Central memory CD4-positive, alpha-beta T cell (primary cell): ENCODE data around the gene MYZAP.

ENCODE experiments used
- DNase-seq: peaks from one replicate; pipeline ENCODE4 v3.0.0; 2022

MYZAP gene

DNA sequence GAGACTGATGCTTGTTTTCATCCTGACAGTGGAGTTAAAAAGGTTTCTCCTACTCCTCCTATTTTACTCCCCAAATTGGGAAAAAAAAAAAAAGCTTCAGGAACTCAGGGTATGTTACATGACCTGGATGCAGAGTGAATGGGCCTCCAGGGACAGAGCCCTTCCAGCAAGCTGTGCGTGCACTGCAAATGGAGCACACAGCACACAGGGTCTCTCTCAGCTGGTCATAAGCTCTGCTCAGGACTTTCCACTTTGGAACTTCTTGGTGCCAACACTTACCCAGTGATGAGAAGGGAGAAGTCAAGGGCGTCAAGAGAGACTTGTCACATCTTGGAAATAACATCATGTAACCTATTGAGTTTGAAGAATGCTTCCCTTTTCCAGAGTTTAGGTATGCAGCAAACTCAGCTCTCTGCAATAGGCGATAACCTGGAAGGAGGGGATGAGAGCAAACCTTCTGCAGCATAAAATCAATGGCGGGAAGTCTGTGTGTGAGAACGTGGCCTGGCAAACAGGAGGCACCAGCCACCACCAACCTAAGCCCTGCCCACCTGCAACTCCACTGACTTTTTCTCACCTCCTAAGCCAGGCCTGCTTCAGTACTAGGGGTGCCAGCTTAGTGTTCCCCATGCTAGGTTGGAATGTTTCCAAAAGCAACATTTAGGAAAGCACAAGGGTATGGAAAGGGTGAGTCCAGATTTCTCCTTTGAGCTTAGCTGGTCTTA, 39.8 kb downstream of the MYZAP start:
- DNase-seq: no peak

DNA sequence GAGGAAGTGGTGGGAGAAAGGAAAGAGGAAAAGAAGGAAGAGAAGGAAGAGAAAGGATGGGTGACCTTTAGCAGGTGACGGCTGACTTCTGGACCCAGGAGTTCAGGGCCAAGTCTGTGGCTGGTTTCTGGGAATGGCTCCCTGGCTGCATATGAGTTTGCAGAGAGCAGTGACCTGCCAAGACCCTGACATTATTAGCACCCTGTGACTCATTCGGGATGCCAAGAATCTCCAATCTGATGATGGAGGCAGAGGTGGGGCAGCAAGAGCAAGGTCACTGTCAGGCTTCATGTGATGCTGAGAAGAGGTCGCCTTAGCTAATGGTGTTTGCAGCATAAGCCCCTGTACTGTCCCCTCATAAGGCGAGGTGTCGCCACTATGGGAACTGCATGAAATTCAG, 42.6 kb downstream of the MYZAP start:
- no peak for DNase-seq

DNA sequence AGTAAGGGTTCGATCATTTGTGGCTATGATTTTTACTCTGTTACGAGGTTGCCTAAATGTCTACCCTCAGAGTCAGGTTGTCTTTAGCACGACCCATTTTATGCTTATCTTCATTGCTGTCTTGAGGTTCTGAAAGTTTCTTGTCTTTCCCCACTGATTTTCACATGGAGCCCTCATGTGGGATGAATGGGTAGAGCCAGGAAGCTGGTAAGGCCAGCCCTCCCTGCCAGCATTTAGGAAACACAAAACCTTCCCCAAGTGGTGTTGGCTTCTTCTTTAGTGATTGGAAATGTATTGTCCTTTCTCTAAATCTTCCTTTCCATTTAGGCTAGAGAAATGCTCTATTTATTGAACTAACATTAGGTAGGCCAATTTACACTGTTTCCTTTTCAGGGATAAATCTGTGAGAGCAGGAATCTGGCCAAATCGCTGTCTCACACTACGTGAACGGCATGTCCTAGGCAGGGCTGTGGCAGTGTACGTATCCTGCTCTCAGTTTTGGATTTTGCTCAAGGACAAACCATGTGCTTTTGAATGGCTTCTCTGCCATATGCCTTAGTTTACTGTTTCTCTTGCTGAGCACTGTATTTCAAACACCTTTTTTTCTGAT, 43.7 kb downstream of the MYZAP start:
- no peak for DNase-seq

DNA sequence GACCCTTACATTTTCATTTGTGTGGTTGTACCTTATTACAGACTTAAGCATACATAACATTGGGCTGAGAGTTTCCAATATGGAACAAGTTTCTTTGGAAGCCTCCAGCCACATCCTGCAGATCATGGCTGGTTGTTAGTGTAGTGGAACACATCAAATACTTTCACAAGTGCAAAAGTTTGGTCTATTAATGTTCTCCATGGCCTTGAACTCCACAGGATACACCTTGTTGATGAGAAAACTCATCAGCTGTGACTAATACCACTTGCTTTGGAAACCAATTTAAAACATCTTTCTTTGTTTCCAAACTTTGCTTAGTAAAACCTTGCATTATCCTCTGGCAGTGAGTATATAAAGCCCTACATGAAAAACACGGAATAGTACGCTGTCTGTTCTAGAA, 46.1 kb downstream of the MYZAP start:
- no peak for DNase-seq

DNA sequence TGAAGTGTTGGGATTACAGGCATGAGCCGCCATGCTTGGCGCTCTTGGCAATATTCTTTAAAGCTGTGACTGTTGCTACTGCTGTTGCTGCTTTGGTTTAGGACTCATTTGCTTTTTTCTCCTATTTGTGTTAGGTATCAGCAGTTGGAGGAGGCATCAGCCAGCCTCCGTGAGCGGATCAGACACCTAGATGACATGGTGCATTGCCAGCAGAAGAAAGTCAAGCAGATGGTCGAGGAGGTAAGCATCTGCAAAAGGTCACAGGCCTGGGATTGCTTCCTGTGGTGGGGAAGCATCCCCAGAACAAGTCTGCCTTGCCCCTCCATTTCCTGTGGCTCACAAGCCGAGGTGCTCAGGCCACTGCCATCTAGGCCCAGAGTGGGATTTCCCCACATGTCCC, 47.6 kb downstream of the MYZAP start:
- no peak for DNase-seq

DNA sequence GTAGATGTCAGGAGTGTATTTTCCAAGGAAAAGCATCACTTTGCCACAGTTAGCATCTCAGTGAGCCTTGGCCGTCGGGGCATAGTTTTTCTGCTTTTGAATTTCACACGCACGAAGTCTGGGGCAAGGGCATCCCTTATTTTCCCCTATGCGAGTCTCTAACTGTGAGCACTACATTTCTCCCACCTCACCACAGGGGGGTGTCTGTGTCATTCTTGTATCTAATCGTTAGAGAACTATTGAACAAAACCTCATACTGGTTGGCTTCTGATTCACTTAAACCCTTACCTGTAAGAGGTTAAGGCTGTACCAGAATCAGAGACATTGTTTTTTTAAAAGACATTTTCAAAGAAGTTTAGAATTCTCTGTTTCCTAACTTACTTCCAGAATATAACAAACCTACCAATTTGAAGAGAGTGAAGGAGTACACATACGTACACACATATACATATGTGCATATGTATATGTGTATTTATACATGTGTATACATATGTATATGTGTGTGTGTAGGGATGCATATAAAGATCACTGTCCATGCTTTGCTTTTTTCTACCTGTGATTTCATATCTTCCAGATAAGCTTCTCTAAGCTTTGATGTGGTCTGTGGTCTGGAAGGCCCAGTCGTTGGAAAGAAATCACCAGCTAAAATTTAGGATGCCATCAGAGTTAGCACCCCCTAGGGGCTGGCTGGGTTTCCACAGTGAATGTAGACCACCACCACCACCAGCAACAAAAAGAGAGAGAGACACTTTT, 49.4 kb downstream of the MYZAP start:
- no peak for DNase-seq

DNA sequence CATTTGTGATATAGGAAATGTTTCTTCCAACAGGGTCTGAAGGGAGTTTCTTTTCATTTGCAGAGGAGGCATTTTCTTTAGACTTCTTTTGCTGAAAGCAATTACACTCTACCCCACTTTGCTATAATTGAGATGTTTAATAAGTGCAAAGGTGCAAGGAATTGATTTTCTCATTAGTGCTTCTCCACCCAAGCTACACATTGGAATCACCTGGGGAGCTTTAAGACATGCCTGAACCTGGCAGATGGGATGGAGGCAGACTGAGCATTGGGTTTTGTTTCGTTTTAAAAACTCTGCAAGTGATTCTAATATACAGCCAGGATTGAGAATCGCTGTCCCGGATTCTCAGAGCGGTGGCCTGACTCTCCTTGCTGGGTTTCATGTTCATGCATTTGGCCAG, 52.1 kb downstream of the MYZAP start:
- no peak for DNase-seq

DNA sequence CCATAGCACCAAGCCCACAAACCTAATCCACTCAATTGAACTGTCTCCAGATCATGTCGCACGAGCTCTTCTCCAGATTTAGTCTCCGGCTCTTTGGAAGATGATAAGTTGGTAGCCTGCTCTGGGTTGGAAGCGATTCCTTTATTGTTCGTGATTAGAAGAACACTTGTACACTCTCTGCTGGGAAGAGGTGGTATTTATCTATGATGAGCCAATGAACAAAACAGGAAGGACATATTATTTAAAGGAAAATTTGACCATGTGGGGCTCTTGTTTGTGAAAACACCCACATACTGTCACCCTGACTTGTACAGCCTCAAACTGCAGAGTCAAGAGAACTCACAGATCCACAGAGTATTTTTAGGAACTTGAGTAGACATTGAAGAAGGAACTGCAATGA, 54.4 kb downstream of the MYZAP start:
- DNase-seq: no peak

DNA sequence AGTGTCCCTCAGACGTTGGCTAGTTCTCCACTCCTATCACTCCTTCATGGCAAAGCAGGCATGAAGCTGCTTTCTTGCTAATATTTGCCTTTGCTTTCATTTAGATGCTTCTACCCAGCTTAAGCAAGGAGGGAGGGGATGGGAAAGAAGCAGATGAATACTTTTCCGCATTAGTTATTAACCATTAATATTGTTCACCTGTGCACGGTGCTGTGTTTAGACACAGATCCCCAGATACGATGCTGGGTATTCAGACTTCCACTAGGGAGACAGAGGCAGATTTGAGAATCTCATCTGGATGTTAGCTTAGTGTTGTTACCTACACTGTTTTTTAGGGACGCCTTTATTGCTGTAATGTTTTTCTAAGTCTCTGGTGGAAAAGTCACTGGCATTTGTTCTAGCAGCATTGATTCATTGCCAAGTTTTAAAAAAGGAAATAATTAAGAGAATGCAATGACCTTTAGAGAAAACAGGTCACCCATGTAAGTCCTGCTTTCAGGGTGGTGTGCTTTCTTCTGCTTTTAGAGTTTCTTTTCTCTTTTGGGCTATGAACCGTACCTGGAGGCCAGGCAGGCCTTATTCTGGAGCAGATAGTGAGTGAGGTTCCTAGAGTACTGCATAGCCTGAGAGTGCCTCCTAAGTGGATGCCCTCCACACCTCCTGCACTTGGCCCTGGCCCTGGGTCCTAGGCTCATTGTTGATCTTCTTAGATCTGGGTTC, 55.5 kb downstream of the MYZAP start:
- no peak for DNase-seq

DNA sequence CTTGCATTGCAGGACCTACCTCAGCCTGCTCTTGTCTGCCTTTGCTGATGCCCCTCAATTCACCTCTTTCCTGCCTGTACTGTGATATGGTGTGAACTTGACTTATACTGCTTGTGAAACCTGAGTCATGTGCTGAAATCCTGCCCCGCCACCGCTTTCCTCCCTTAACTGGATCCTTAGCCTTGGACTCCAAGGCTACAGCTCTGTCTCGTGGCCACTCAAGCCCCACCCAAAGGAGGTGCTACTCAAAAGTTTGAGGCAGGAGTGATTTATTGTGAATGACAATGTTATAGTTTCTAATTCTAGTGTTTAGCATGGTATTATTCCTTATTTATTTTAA, 56.1 kb downstream of the MYZAP start:
- no peak for DNase-seq

DNA sequence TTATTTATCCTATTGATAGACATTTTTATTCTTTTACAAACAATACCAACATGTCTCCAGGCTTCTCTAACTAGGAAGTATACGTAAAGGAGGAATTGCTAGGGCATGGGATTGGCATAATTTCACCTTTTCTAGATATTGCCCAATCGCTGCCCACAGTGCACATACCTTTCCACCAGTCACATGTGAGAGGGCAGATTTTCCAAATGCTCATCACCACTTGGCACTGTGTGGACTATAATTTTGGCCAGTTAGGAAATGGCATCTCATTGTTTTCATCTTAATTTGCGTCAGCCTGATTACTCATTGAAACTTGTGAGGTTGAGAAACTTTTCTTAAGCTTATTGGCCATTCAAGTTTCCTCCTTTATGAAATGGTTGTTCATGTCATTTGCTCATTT, 57.4 kb downstream of the MYZAP start:
- DNase-seq: no peak

DNA sequence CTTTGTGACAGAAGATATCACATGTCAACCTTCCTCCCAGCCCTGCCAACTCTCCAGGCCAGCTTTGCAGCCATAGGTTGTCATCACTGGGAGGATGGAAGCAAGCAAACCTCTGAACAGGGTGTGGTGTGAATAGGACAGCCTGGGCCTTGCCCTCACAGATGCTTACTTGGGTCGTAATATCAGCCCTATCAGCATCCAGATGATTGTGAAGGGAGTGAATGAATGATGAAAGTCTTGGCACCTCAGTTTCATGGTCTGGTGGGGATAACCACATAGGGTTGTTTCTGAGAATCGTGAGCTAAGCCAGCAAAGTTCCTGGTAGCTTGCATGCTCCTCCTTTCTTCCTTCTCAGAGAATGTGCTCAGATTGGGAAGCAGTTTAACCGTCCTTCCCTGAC, 59.7 kb downstream of the MYZAP start:
- DNase-seq: no peak

DNA sequence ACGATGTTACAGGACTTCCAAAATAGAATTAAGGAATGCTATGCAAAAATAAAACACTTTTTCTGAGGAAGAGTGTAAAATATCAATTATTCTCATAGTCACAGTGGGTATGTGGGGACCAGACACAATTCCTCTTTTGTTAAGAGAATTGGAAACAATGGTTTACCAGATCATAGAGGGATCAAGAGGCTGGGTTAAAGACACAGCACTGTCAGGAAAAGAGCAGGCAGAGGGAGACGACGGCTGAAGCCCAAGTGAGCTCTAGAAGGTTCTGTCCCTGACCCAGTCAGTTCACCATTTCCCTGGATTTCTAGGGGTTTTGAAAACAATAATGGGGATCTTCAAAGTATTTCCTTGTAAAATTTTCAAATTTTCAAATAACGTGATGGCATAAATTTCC, 60.8 kb downstream of the MYZAP start:
- no peak for DNase-seq

DNA sequence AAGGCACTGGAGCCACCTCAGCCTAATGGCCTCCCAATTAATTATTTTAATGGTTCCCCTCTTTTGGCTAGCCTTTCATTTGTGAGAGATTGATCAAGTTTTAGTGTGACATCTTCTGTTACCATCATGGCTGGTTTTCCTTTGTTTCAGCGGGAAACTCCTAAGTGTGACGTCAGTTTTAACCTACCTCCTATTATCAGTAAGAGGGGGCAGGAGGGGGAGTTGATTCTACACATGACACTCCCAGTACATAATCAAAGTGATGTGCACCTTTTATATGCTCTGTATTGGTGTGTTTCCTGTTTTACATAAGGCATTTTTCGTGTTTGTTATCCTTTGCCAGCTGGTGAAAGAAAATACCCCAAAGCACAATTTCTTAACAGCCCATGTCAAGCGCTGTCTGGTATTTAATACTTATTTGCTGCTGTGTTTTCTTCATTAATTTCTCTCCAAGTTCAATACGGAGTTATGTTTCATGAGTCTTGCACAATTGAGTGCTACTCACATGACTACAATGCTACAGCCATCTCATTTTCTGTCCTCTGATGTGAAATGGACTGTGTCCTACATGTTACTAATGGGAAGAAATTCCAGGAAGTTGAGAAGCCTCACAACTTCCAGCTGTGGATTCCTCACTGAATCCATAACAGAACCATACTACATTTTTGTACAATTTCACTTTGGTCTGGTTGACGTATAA, 62.6 kb downstream of the MYZAP start:
- no peak for DNase-seq

DNA sequence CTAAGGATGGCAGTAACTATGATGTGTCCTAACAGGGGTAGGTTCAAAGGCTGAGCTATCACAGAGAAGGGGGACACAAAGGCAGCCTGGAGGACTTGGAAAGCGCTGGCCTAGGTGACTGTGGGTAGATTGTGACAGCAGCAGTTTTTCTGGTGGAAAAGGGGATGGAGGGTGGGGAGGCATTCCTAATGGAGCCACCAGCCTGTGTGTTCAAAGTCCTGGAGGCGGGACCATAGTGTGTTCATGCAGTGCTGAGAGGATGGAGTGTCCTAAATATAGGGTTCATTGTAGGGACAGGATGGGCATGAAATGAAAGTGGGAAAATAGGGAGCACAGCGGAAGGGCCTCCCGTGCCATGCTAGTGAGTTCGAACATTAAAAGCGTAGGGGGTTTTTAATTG, 63.3 kb downstream of the MYZAP start:
- DNase-seq: no peak

DNA sequence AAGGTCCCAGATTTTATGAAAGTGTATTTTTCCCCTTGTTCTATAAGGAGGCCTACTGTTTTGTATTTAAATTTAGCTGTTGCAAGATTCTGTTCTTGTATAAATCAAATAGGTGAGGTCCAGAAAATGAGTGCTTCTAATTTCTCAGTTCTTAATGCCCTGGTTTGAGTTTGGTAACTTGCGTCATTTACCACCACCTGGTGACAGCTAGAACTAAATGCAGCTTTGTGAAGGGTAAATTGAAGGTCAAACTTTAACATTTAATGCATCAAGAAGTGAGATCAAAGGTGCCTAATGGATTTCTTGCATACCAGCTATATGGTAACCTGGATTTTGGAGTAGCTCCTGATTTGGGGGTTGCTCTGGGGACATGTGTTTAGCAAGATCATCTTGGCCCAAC, 64.1 kb downstream of the MYZAP start:
- no peak for DNase-seq

DNA sequence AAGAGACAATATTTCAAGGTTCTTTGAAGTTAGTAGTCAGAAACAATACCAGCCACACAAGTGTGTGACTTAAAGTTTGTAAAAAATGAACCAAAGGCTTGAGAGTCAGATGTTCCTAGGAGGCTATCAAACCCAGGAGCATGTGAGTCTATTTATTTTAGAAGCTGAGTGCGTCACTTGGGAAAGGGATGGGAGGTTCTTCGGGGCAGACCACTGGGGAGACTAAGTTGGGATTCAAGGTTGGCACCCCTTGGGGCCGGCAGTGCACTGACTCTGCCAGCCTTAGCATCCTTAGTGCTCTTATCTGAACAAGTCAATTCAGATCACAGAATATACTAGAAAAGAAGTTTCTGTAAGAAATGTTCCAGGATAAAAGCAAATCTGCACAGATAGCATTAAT, 64.7 kb downstream of the MYZAP start:
- DNase-seq: no peak

DNA sequence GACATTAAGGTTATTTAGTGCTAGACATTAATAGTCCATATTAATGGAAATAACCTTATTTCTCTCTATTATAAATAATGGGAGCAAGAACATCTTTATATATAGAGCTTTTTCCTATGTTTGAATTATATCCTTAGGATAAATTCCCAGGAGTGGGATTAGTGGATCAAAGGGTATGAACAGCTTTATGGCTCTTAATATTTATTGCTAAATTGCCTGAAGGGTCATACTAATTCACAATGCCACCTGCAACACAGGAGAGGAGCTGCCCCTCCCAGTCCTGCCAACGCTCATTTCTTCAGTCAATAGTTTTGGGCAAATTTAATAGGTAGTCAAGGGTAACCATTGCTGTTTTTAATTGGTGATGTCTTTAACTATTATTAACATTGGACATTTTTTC, 65.9 kb downstream of the MYZAP start:
- no peak for DNase-seq

DNA sequence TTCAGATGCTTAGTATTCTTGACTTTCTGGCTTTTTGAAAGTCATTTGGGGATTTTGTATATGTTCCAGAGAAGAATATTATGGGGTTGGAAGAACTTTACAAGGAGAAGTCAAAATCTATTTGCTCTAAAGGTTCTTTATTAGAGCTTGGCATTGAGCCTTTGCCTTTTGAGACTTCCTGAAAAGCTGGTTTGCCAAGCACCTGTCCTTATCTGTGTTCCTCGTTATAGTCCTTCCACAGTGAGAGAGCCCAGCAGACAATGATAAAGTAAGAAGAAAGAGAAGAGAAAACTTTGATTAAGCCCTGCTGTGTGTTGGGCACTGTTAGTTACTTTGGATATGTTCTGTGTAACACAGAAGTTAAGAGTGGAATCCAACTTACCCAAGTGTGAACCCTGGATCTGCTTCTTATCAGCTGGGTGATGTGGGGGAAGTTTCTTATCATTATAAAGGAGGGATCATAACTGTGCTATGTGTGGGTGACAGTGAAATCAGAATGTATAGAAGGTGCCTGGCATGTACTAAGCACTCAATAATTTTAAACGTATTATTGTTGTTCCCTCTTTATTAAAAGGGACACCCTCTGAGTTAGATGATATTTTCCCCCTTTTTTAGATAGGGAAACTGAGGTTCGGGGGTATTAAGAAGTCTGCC, 70.5 kb downstream of the MYZAP start:
- no peak for DNase-seq

DNA sequence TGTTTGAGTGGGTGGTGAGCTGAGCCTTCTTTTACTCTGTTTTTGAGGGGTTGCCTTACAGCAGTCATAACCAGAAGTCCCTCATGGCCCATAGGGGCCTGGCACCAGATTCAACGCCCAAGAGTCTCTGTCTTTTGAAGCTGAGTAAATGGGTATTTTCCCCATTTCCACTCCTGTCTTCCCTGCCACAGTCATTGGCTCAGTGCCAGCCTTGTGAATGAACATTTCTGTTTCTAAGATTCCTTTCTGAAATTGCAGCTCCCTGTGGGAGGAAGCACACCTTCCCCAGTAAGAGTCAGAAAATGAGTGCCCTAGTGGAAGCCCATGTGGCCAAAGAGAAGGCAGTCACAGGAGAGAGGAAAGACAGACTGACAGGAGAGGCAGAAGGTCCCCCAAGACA, 71.1 kb downstream of the MYZAP start:
- DNase-seq: no peak

DNA sequence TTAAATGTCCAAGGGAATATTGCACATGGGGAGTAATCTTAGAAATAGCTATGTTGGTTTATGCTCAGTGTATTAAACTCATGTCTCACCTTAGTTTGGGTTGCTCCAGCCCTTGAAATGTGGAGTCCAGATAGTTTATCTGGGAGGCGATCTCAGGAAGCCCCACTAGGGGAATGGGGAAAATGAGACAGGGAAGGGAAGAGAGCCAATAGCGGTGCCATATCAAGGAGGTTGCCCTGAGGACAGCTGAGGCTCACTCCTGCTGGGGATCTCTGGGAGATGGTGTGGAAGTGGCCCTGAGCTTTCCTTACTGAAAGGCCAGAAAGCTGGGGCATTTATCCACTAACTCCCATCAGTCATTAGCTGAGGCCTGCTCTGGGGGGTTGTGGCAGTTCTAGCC, 71.6 kb downstream of the MYZAP start:
- DNase-seq: no peak

DNA sequence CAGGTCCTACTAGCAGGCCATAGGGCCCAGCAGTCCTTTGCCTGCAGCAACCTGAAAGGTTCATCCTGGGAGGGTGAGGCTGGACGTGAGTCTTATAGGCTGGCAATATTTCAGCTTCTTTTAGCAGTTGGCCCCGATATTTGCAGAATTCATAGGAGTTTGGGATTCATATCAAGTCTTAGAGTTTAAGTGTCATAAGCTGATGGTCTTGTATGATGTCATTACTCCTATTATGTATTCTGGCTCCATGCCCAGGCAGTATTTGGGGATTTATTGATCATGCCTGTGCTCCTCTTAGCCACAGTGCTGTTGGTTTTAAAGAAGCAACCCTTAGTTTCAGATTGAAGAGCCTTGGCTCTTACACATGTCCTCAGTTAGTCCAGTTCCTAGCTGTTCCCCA, 73.5 kb downstream of the MYZAP start:
- DNase-seq: no peak

DNA sequence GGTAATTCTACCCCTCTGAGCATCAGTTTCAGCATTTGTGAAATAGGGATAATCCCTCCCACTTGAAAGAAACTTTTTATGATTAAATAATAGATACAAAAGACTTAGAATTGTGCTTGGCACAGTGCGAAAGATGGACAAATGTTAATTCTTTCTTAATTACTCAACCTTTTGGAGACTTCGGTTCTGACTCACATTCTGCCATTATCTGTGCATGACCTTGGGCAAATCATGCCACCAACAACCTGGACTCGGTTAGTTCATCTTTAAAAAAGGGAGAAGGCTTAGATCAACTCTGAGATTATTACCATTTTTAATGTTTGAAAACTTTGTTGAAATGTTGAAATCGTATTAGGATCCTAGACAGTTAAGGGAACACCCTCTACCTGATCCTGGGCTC, 74.2 kb downstream of the MYZAP start:
- DNase-seq: no peak
